K562 (cell line): ENCODE measurements around the gene DDX54. TPM values are rescaled to one million over a fixed set of nuclear protein-coding genes. Genes with fewer than 3 reads are reported as not detected.

Experiments
- ATAC-seq: fragments of 200-7000 bp; cut with Tn5 transposase; 3 replicates; pipeline ENCODE4 v1.9.1; 2020; ENCODE audit warnings: moderate library complexity
- BruUV-seq: library from RNA; stranded (reverse); fragments of 400-500 nt; replicated peaks from 2 replicates; lab custom pipeline; 2021; lab: Mats Ljungman, UMichigan
- CTCF ChIA-PET: fragments of 300-600 bp; formaldehyde crosslinking; extraction: SDS; loops from one replicate; lab custom pipeline; 2021; ENCODE audit warnings: low intra/inter-chr PET ratio; lab: Yijun Ruan, JAX
- POLR2A ChIA-PET: fragments of 300-600, 350-650 bp; sonication (Branson Sonifier 250); formaldehyde crosslinking; extraction: SDS; loops from one replicate; lab custom pipeline; 2021; ENCODE audit warnings: antibody characterized with exemption, inconsistent platforms; lab: Yijun Ruan, JAX
- DNase-seq, 4 experiments: peaks; one replicate each; pipeline versions ENCODE4 v3.0.0 to v3.0.0-alpha.2; 2011 to 2018; ENCODE audit warnings: low spot score in 3 of 4, mixed read lengths in 3 of 4; ENCODE audit errors: extremely low read depth in 1 of 4
- FAIRE-seq: peaks from 2 replicates; lab custom pipeline; 2011; peaks lifted over from hg19 to GRCh38; lab: Jason Lieb, UNC
- H2AFZ ChIP-seq: 2 replicates; pipeline ENCODE4 v1.6.0; 2011; ENCODE audit warnings: low read depth, low read length, control low read depth, inconsistent platforms
- H3K27ac ChIP-seq: fragments of 200-600 bp; 3 replicates; pipeline ENCODE4 v1.8.0; 2011; ENCODE audit warnings: low read depth, mild to moderate bottlenecking, control low read depth, inconsistent platforms, low read length, moderate library complexity, mixed read lengths; ENCODE audit errors: extremely low read depth
- H3K27me3 ChIP-seq, 2 experiments: fragments of 300-600 bp in 1 of 2; 2 replicates in 1 of 2; 3 replicates in 1 of 2; pipeline versions ENCODE4 v1.6.0 to v1.8.0; 2011; ENCODE audit warnings: inconsistent platforms in 2 of 2, low read length in 2 of 2, mild to moderate bottlenecking in 1 of 2, mixed read lengths in 1 of 2, moderate library complexity in 1 of 2; ENCODE audit not compliant: control insufficient read depth in 2 of 2, insufficient read depth in 2 of 2
- H3K36me3 ChIP-seq: fragments of 300-600 bp; 3 replicates; pipeline ENCODE4 v1.8.0; 2011; ENCODE audit warnings: mild to moderate bottlenecking, low read length, inconsistent platforms; ENCODE audit not compliant: control insufficient read depth, insufficient read depth
- H3K4me1 ChIP-seq, 2 experiments: fragments of 200-600 bp in 1 of 2; replicated peaks in 1 of 2; 2 replicates in 1 of 2; 3 replicates in 1 of 2; pipeline versions ENCODE4 v1.5.1 to v1.8.0; 2011; ENCODE audit warnings: inconsistent platforms in 2 of 2, low read length in 2 of 2, mild to moderate bottlenecking in 1 of 2, mixed read lengths in 1 of 2, moderate library complexity in 1 of 2; ENCODE audit not compliant: control insufficient read depth in 2 of 2, insufficient read depth in 2 of 2
- H3K4me2 ChIP-seq: 2 replicates; pipeline ENCODE4 v1.6.1; 2011; ENCODE audit warnings: low read length, control low read depth, inconsistent platforms, mixed read lengths; ENCODE audit not compliant: insufficient read depth
- H3K4me3 ChIP-seq: fragments of 200-600 bp; sonication (generic), shearing (Covaris generic); 2 replicates; pipeline ENCODE4 v1.5.1; 2016; ENCODE audit warnings: control low read depth, inconsistent platforms
- H3K79me2 ChIP-seq: fragments of 200-600 bp; 3 replicates; pipeline ENCODE4 v1.8.0; 2011; ENCODE audit warnings: low read length, inconsistent platforms; ENCODE audit not compliant: control insufficient read depth, insufficient read depth
- H3K9ac ChIP-seq, 2 experiments: 2 replicates each; pipeline versions ENCODE4 v1.6.0 to v1.6.1; 2011; ENCODE audit warnings: low read depth in 2 of 2, low read length in 2 of 2, control low read depth in 1 of 2, inconsistent platforms in 1 of 2, mild to moderate bottlenecking in 1 of 2, mixed read lengths in 1 of 2; ENCODE audit not compliant: insufficient read depth in 1 of 2
- H3K9me1 ChIP-seq: one replicate; pipeline ENCODE4 v1.6.0; 2011; ENCODE audit warnings: inconsistent platforms, mild to moderate bottlenecking, low read length, moderate library complexity; ENCODE audit not compliant: control insufficient read depth, insufficient read depth
- H3K9me3 ChIP-seq: replicated peaks from 2 replicates; pipeline ENCODE4 v1.5.1; 2011; ENCODE audit warnings: low read depth, low read length, inconsistent platforms; ENCODE audit not compliant: control insufficient read depth, insufficient read depth
- H4K20me1 ChIP-seq: replicated peaks from 2 replicates; pipeline ENCODE4 v1.6.1; 2011; ENCODE audit warnings: low read length, inconsistent platforms, mixed read lengths; ENCODE audit not compliant: control insufficient read depth, insufficient read depth
- EP300 ChIP-seq: IDR thresholded peaks from 2 replicates; pipeline ENCODE4 v1.6.1; 2012; ENCODE audit warnings: low read length, improper control_type of control experiment
- EWSR1 ChIP-seq: fragments of 450-650 bp; IDR thresholded peaks from 2 replicates; pipeline ENCODE4 v1.6.1; 2018; ENCODE audit warnings: borderline replicate concordance, mild to moderate bottlenecking, low read depth, moderate library complexity; ENCODE audit not compliant: partially characterized antibody
- ZNF121 ChIP-seq: sonication (generic); formaldehyde crosslinking; conservative IDR thresholded peaks from 2 replicates; pipeline ENCODE4 v1.8.0; 2022; ENCODE audit warnings: missing genetic modification reagents
- ZNF184 ChIP-seq: sonication (generic); formaldehyde crosslinking; IDR thresholded peaks from 2 replicates; pipeline ENCODE4 v1.5.0; 2020; ENCODE audit warnings: missing genetic modification reagents
- ZNF217 ChIP-seq: sonication (generic); formaldehyde crosslinking; IDR thresholded peaks from 2 replicates; pipeline ENCODE4 v1.8.0; 2022; ENCODE audit warnings: mild to moderate bottlenecking, missing genetic modification reagents
- ZNF518B ChIP-seq: fragments of 250-450 bp; sonication (Bioruptor Pico); IDR thresholded peaks from 2 replicates; pipeline ENCODE4 v1.5.0; 2021; ENCODE audit warnings: mild to moderate bottlenecking, moderate library complexity
- WGBS: fragments of 100-300 bp; shearing (Covaris generic); methylation state at CpG from one replicate; pipeline ENCODE4 v1.1.6; 2016; ENCODE audit warnings: low coverage, mixed read lengths; ENCODE audit not compliant: insufficient coverage; ENCODE audit errors: missing lambda C conversion rate; 5-methylcytosine and 5-hydroxymethylcytosine counted together
- in situ Hi-C: fragments of 300-500 bp; cut with MboI; formaldehyde crosslinking; loops from 4 replicates; pipeline ENCODE4 v1.15.0; 2018; ENCODE audit warnings: inconsistent platforms, mixed read lengths
- intact Hi-C: fragments of 100-400 bp; cut with micrococcal nuclease; formaldehyde crosslinking; loops from 2 replicates; pipeline ENCODE4 v1.14.2; 2022
- polyA plus RNA-seq, 8 experiments: library from polyadenylated mRNA; depleted of rRNA in 4 of 8; stranded (reverse) in 5 of 8; unstranded in 3 of 8; fragments of >200 nt; fragmentation: Nextera tagmentation in 2 of 8; fragmentation: Illumina TruSeq in 1 of 8; extraction: Ambion mirVana in 2 of 8; extraction: Trizol in 1 of 8; gene quantifications; 2 replicates each; pipeline versions ENCODE4 v1.2.1 to v1.2.3, GENCODE V29; 2011 to 2014; ENCODE audit warnings: inconsistent platforms in 1 of 8, missing spikeins in 1 of 8
- total RNA-seq, 7 experiments: library from RNA; depleted of rRNA in 6 of 7; stranded (reverse); fragments of >200 nt in 6 of 7; fragmentation: Illumina TruSeq in 2 of 7; extraction: Trizol in 2 of 7; gene quantifications; 2 replicates each; pipeline versions ENCODE4 v1.2.1 to v1.2.3, GENCODE V29; 2011 to 2021; ENCODE audit warnings: low replicate concordance in 1 of 7

Gene DDX54
- total and polyA plus RNA-seq, 9 of the 15 experiments (the other 6 are each of a cell fraction or from before 2014, with no cell fraction given): 1.4 to 135 (median 51.4) TPM

DNA sequence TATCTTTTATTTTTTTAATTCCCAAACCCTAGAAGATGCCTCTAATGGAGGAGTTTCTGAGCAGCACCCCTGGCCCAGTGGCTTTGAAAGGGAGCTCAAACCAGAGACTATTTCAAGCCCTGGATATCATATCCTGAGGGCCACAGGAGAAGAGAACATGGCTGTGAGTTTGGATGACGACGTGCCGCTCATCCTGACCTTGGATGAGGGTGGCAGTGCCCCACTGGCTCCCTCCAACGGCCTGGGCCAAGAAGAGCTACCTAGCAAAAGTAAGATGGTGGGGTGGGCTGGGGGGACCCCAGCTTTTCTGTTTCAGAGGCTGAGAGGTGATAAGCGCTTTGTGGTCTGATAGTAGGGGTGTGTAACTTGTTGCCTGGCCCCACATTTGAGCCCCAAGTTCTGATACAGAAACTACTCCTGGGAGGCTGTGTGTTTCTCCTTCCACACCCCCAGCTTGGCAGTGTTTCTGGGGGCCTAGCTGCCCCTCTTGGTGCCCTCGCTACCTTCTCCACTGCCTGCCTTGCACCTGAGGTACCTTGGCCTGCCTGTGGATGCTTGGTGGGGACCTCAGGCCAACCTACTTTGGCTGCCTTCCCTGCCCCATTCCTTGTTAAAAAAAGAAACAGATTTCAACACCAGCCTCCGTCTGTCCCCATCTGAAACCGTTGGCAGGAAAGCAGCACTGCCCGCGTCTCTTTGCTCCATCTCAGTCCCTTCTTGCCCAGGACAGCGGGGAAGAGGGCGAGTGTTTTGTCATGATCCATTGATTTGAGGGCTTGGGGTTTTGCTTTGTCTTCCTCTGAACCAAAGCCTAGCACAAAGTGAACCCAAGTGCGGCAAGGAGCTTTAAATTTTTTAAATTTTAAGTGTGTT is 41.7 kb upstream of the DDX54 start:
- 82% methylated on average over 11 of the region's 13 CpGs for WGBS
- ATAC-seq (no peak), DNase-seq (no peak), FAIRE-seq (no peak)
- Histone ChIP-seq H3K9me1 (peaks cover 5% of the 10 kb centered on the region), H3K9me3 (peaks cover 9% of the 10 kb centered on the region), H3K27ac (no peak overlapping the region), H3K36me3 (peaks cover 40% of the 10 kb centered on the region; the same call in 2 of the 3 replicates), H3K4me3 (no peak overlapping the region), H3K4me1 (peaks cover 42 to 50% of the 10 kb centered on the region in 2 experiments), H2AFZ (no peak overlapping the region), H3K9ac (peak overlapping the region in 1 of 2 experiments; percentile 41; a peak in 1 of 4 replicates), H3K79me2 (peaks cover 13% of the 10 kb centered on the region), H4K20me1 (no peaks in the 10 kb centered on the region), H3K4me2 (no peak overlapping the region), H3K27me3 (no peaks in the 10 kb centered on the region; a peak in 1 of 5 replicates)
- TF ChIP-seq EP300: no peak
- TF ChIP-seq ZNF184 (CRISPR knock-in tag): no peak
- CTCF ChIA-PET: no interaction called here
- BruUV-seq: no TSS peak
- in situ Hi-C loops (no loop called here), intact Hi-C loops (no loop called here)
- POLR2A ChIA-PET: no interaction called here

GRCh38 chr12:113224955-113225354 is 39.7 kb upstream of the DDX54 start:
- H3K4me3 ChIP-seq: no peak overlapping the region
- no peak overlapping the region for H3K4me2 ChIP-seq
- ATAC-seq (no peak), DNase-seq (no peak), FAIRE-seq (no peak)
- H3K4me1 ChIP-seq: peaks cover 30 to 36% of the 10 kb centered on the region in 2 experiments
- H3K9me3 ChIP-seq: no peaks in the 10 kb centered on the region
- H2AFZ ChIP-seq: no peak overlapping the region
- no peak overlapping the region for H3K27ac ChIP-seq
- H3K79me2 ChIP-seq: peaks cover 19% of the 10 kb centered on the region
- H3K9me1 ChIP-seq: no peaks in the 10 kb centered on the region
- TF ChIP-seq ZNF217 (CRISPR knock-in tag): no peak
- peak; percentile 48; the same call in 1 of the 2 replicates for TF ChIP-seq ZNF121 (CRISPR knock-in tag)
- no peak for TF ChIP-seq ZNF518B (CRISPR knock-in tag)
- TF ChIP-seq EWSR1: no peak
- no TSS peak for BruUV-seq
- WGBS: 89% methylated on average over 4 of the region's 4 CpGs
- CTCF ChIA-PET: no interaction called here
- H4K20me1 ChIP-seq: no peaks in the 10 kb centered on the region
- intact Hi-C loops: no loop called here
- peaks cover 24% of the 10 kb centered on the region; the same call in 2 of the 3 replicates for H3K36me3 ChIP-seq
- in situ Hi-C loops: no loop called here
- POLR2A ChIA-PET: interaction anchor here (3.6 kb wide), 1 partner anchor 14 kb away, joined by 25 read pairs; no protein-coding TSS in a partner anchor
- no peak overlapping the region for H3K9ac ChIP-seq
- H3K27me3 ChIP-seq: no peaks in the 10 kb centered on the region
